Epidermal melanocyte (primary cell): ENCODE results near the gene DDX56.

Experiments
- DNase-seq: peaks from one replicate; pipeline ENCODE4 v3.0.0; 2011; ENCODE audit warnings: low spot score; ENCODE audit not compliant: insufficient read length

The DDX56 gene

GRCh38 chr7:44535348-44536064 lies 38.2 kb downstream of the DDX56 start:
- no peak for DNase-seq

- DNase-seq = no peak
These were observed 39.2 kb downstream of the DDX56 start for GRCh38 chr7:44534501-44534900.

- no peak for DNase-seq
These were observed 39.6 kb downstream of the DDX56 start for GRCh38 chr7:44534087-44534486.

GRCh38 chr7:44533301-44534055 lies 40.2 kb downstream of the DDX56 start:
- no peak for DNase-seq

GRCh38 chr7:44531421-44532380 lies 42.0 kb downstream of the DDX56 start:
- no peak for DNase-seq

GRCh38 chr7:44530990-44531389 lies 42.7 kb downstream of the DDX56 start:
- DNase-seq = no peak

GRCh38 chr7:44524811-44525388 lies 48.8 kb downstream of the DDX56 start:
- DNase-seq = no peak

GRCh38 chr7:44522315-44522714 lies 51.4 kb downstream of the DDX56 start:
- DNase-seq = no peak

GRCh38 chr7:44521347-44522095 lies 52.2 kb downstream of the DDX56 start:
- DNase-seq = no peak

- no peak for DNase-seq
These were observed 53.1 kb downstream of the DDX56 start for GRCh38 chr7:44520574-44520973.

GRCh38 chr7:44519546-44519945 lies 54.2 kb downstream of the DDX56 start:
- no peak for DNase-seq

GRCh38 chr7:44518761-44519160 lies 54.9 kb downstream of the DDX56 start:
- no peak for DNase-seq

- no peak for DNase-seq
These were observed 56.5 kb downstream of the DDX56 start for GRCh38 chr7:44517175-44517574.
